Measurements from ENCODE around the gene PHACTR3.

The PHACTR3 gene

GRCh38 chr20:59785986-59786795 is 181.9 kb downstream of the PHACTR3 start:
- no peak overlapping the region for H3K27ac ChIP-seq (ENCODE audit: low read length, poor library complexity, severe bottlenecking)
- H3K9me3 ChIP-seq (ENCODE audit: control insufficient read depth, low read length), result no peaks in the 10 kb centered on the region
- no peak overlapping the region for H3K9ac ChIP-seq (ENCODE audit: low read length)
- no peak overlapping the region for H3K4me2 ChIP-seq (ENCODE audit: low read length, poor library complexity, severe bottlenecking)
- peaks cover 2% of the 10 kb centered on the region for H3K4me1 ChIP-seq (ENCODE audit: control insufficient read depth, insufficient read depth, low read depth, low read length)
- no peak overlapping the region for H2AK5ac ChIP-seq (ENCODE audit: low read length, severe bottlenecking)
- H2BK5ac ChIP-seq (ENCODE audit: low read depth, low read length, poor library complexity, severe bottlenecking), result no peak overlapping the region
- no peak overlapping the region for H3K4me3 ChIP-seq (ENCODE audit: insufficient read depth in 1 of 2, low read depth in 1 of 2, low read length in 2 of 2)
- peaks cover 0 to 49% of the 10 kb centered on the region in 2 experiments for H3K27me3 ChIP-seq (ENCODE audit: control insufficient read depth in 1 of 2, insufficient read depth in 1 of 2, low read length in 2 of 2)
- H3K23ac ChIP-seq (ENCODE audit: low read length in 2 of 2), result no peak overlapping the region
- WGBS, result 65% methylated on average over 10 of the region's 10 CpGs
- H3K79me1 ChIP-seq (replicated peaks; ENCODE audit: low read length, poor library complexity, severe bottlenecking), result no peaks in the 10 kb centered on the region
- no peak overlapping the region for H3K14ac ChIP-seq (ENCODE audit: low read length in 2 of 2)
- H3K4ac ChIP-seq (ENCODE audit: low read depth in 1 of 2, low read length in 2 of 2), result no peak overlapping the region
- H2BK15ac ChIP-seq (ENCODE audit: low read depth, poor library complexity, severe bottlenecking), result no peak overlapping the region
- no peaks in the 10 kb centered on the region for H3K36me3 ChIP-seq (ENCODE audit: control insufficient read depth in 1 of 2, insufficient read depth in 2 of 2, low read depth in 1 of 2, low read length in 2 of 2)
- no peak overlapping the region for H4K8ac ChIP-seq (ENCODE audit: low read length)
- no peak overlapping the region for H2BK120ac ChIP-seq (ENCODE audit: low read depth, low read length)
- no peak overlapping the region for H4K91ac ChIP-seq (ENCODE audit: low read length)
- H3K18ac ChIP-seq (ENCODE audit: low read depth in 1 of 2, low read length in 2 of 2), result no peak overlapping the region
- no peak overlapping the region for H2AFZ ChIP-seq (ENCODE audit: low read depth, low read length)
- no peak overlapping the region for H2BK12ac ChIP-seq (ENCODE audit: low read length in 2 of 2)
- no peak for DNase-seq

- H2BK120ac ChIP-seq (ENCODE audit: low read depth, low read length), result no peak overlapping the region
- H3K14ac ChIP-seq (ENCODE audit: low read length in 2 of 2), result no peak overlapping the region
- no peak overlapping the region for H4K91ac ChIP-seq (ENCODE audit: low read length)
- H2AK5ac ChIP-seq (ENCODE audit: low read length, severe bottlenecking), result no peak overlapping the region
- no peak overlapping the region for H4K8ac ChIP-seq (ENCODE audit: low read length)
- H3K36me3 ChIP-seq (ENCODE audit: control insufficient read depth in 1 of 2, insufficient read depth in 2 of 2, low read depth in 1 of 2, low read length in 2 of 2), result no peaks in the 10 kb centered on the region
- no peak overlapping the region for H2BK5ac ChIP-seq (ENCODE audit: low read depth, low read length, poor library complexity, severe bottlenecking)
- no peak overlapping the region for H3K4ac ChIP-seq (ENCODE audit: low read depth in 1 of 2, low read length in 2 of 2)
- DNase-seq, result no peak
- H3K4me3 ChIP-seq (ENCODE audit: insufficient read depth in 1 of 2, low read depth in 1 of 2, low read length in 2 of 2), result no peak overlapping the region
- no peak overlapping the region for H3K4me2 ChIP-seq (ENCODE audit: low read length, poor library complexity, severe bottlenecking)
- H3K9me3 ChIP-seq (ENCODE audit: control insufficient read depth, low read length), result no peaks in the 10 kb centered on the region
- H3K18ac ChIP-seq (ENCODE audit: low read depth in 1 of 2, low read length in 2 of 2), result no peak overlapping the region
- peaks cover 2% of the 10 kb centered on the region for H3K4me1 ChIP-seq (ENCODE audit: control insufficient read depth, insufficient read depth, low read depth, low read length)
- H3K23ac ChIP-seq (ENCODE audit: low read length in 2 of 2), result no peak overlapping the region
- no peak overlapping the region for H3K9ac ChIP-seq (ENCODE audit: low read length)
- H3K27me3 ChIP-seq (ENCODE audit: control insufficient read depth in 1 of 2, insufficient read depth in 1 of 2, low read length in 2 of 2), result peaks cover 0 to 49% of the 10 kb centered on the region in 2 experiments
- no peak overlapping the region for H2BK12ac ChIP-seq (ENCODE audit: low read length in 2 of 2)
- WGBS, result 51% methylated on average over 9 of the region's 10 CpGs
- no peak overlapping the region for H3K27ac ChIP-seq (ENCODE audit: low read length, poor library complexity, severe bottlenecking)
- H3K79me1 ChIP-seq (replicated peaks; ENCODE audit: low read length, poor library complexity, severe bottlenecking), result no peaks in the 10 kb centered on the region
- no peak overlapping the region for H2BK15ac ChIP-seq (ENCODE audit: low read depth, poor library complexity, severe bottlenecking)
- no peak overlapping the region for H2AFZ ChIP-seq (ENCODE audit: low read depth, low read length)
Observed at GRCh38 chr20:59786801-59787537, 182.6 kb downstream of the PHACTR3 start.

- Histone ChIP-seq H2BK5ac (ENCODE audit: low read depth, low read length, poor library complexity, severe bottlenecking) (no peak overlapping the region), H3K23ac (ENCODE audit: low read length in 2 of 2) (no peak overlapping the region), H3K4me3 (ENCODE audit: insufficient read depth in 1 of 2, low read depth in 1 of 2, low read length in 2 of 2) (no peak overlapping the region), H3K27ac (ENCODE audit: low read length, poor library complexity, severe bottlenecking) (no peak overlapping the region), H3K9ac (ENCODE audit: low read length) (no peak overlapping the region), H4K91ac (ENCODE audit: low read length) (no peak overlapping the region), H3K14ac (ENCODE audit: low read length in 2 of 2) (no peak overlapping the region), H2BK120ac (ENCODE audit: low read depth, low read length) (no peak overlapping the region), H3K4me1 (ENCODE audit: control insufficient read depth, insufficient read depth, low read depth, low read length) (peaks cover 2% of the 10 kb centered on the region), H4K8ac (ENCODE audit: low read length) (no peak overlapping the region), H3K4ac (ENCODE audit: low read depth in 1 of 2, low read length in 2 of 2) (no peak overlapping the region), H3K18ac (ENCODE audit: low read depth in 1 of 2, low read length in 2 of 2) (no peak overlapping the region), H3K79me1 (replicated peaks; ENCODE audit: low read length, poor library complexity, severe bottlenecking) (no peaks in the 10 kb centered on the region), H2BK15ac (ENCODE audit: low read depth, poor library complexity, severe bottlenecking) (no peak overlapping the region), H3K9me3 (ENCODE audit: control insufficient read depth, low read length) (no peaks in the 10 kb centered on the region), H2AFZ (ENCODE audit: low read depth, low read length) (no peak overlapping the region), H3K4me2 (ENCODE audit: low read length, poor library complexity, severe bottlenecking) (no peak overlapping the region), H2AK5ac (ENCODE audit: low read length, severe bottlenecking) (no peak overlapping the region), H2BK12ac (ENCODE audit: low read length in 2 of 2) (no peak overlapping the region), H3K27me3 (ENCODE audit: control insufficient read depth in 1 of 2, insufficient read depth in 1 of 2, low read length in 2 of 2) (peaks cover 0 to 48% of the 10 kb centered on the region in 2 experiments), H3K36me3 (ENCODE audit: control insufficient read depth in 1 of 2, insufficient read depth in 2 of 2, low read depth in 1 of 2, low read length in 2 of 2) (no peaks in the 10 kb centered on the region)
- DNase-seq, result no peak
- 9% methylated on average over 1 of the region's 2 CpGs for WGBS
Observed at GRCh38 chr20:59787538-59787890, 183.2 kb downstream of the PHACTR3 start.

- H2BK120ac ChIP-seq (ENCODE audit: low read depth, low read length), result no peak overlapping the region
- no peak overlapping the region for H2AFZ ChIP-seq (ENCODE audit: low read depth, low read length)
- H3K9ac ChIP-seq (ENCODE audit: low read length), result no peak overlapping the region
- no peak for DNase-seq
- no peak overlapping the region for H3K4me2 ChIP-seq (ENCODE audit: low read length, poor library complexity, severe bottlenecking)
- no peak overlapping the region for H3K27ac ChIP-seq (ENCODE audit: low read length, poor library complexity, severe bottlenecking)
- no peak overlapping the region for H2AK5ac ChIP-seq (ENCODE audit: low read length, severe bottlenecking)
- no peaks in the 10 kb centered on the region for H3K4me1 ChIP-seq (ENCODE audit: control insufficient read depth, insufficient read depth, low read depth, low read length)
- H3K18ac ChIP-seq (ENCODE audit: low read depth in 1 of 2, low read length in 2 of 2), result no peak overlapping the region
- H2BK5ac ChIP-seq (ENCODE audit: low read depth, low read length, poor library complexity, severe bottlenecking), result no peak overlapping the region
- H3K4ac ChIP-seq (ENCODE audit: low read depth in 1 of 2, low read length in 2 of 2), result no peak overlapping the region
- no peak overlapping the region for H2BK15ac ChIP-seq (ENCODE audit: low read depth, poor library complexity, severe bottlenecking)
- H3K14ac ChIP-seq (ENCODE audit: low read length in 2 of 2), result no peak overlapping the region
- no peaks in the 10 kb centered on the region for H3K79me1 ChIP-seq (replicated peaks; ENCODE audit: low read length, poor library complexity, severe bottlenecking)
- H4K91ac ChIP-seq (ENCODE audit: low read length), result no peak overlapping the region
- no peak overlapping the region for H2BK12ac ChIP-seq (ENCODE audit: low read length in 2 of 2)
- H3K23ac ChIP-seq (ENCODE audit: low read length in 2 of 2), result no peak overlapping the region
- H4K8ac ChIP-seq (ENCODE audit: low read length), result no peak overlapping the region
- no peaks in the 10 kb centered on the region for H3K9me3 ChIP-seq (ENCODE audit: control insufficient read depth, low read length)
- WGBS, result 48% methylated on average over 8 of the region's 8 CpGs
- H3K36me3 ChIP-seq (ENCODE audit: control insufficient read depth in 1 of 2, insufficient read depth in 2 of 2, low read depth in 1 of 2, low read length in 2 of 2), result no peaks in the 10 kb centered on the region
- H3K4me3 ChIP-seq (ENCODE audit: insufficient read depth in 1 of 2, low read depth in 1 of 2, low read length in 2 of 2), result no peak overlapping the region
- H3K27me3 ChIP-seq (ENCODE audit: control insufficient read depth in 1 of 2, insufficient read depth in 1 of 2, low read length in 2 of 2), result peaks cover 0 to 43% of the 10 kb centered on the region in 2 experiments
Observed at GRCh38 chr20:59788196-59788735, 183.9 kb downstream of the PHACTR3 start.
